WERI-Rb-1 (cell line): ENCODE measurements around the gene SPAG6.

ENCODE experiments used
- DNase-seq: peaks from one replicate; pipeline ENCODE4 v3.0.0-alpha.2; 2020
- H3K27ac ChIP-seq: fragments of 250-450 bp; sonication (Bioruptor Pico); 2 replicates; pipeline ENCODE4 v1.5.1; 2020; ENCODE audit warnings: mild to moderate bottlenecking, moderate library complexity
- H3K27me3 ChIP-seq: fragments of 250-450 bp; sonication (Bioruptor Pico); 2 replicates; pipeline ENCODE4 v1.5.1; 2021; ENCODE audit warnings: mild to moderate bottlenecking, low read depth, moderate library complexity; ENCODE audit not compliant: insufficient read depth, severe bottlenecking
- H3K36me3 ChIP-seq: fragments of 250-450 bp; sonication (Bioruptor Pico); 2 replicates; pipeline ENCODE4 v1.5.1; 2020; ENCODE audit warnings: mild to moderate bottlenecking, moderate library complexity
- H3K4me3 ChIP-seq: 2 replicates; pipeline ENCODE4 v1.5.1; 2011; ENCODE audit warnings: low read depth, mild to moderate bottlenecking, control low read depth, low read length
- H3K9me3 ChIP-seq: fragments of 250-450 bp; sonication (Bioruptor Pico); 2 replicates; pipeline ENCODE4 v1.5.1; 2021; ENCODE audit warnings: mild to moderate bottlenecking, moderate library complexity; ENCODE audit not compliant: severe bottlenecking
- CTCF ChIP-seq: IDR thresholded peaks from 2 replicates; pipeline ENCODE4 v1.5.1; 2011; ENCODE audit warnings: low read depth, mild to moderate bottlenecking, control low read depth, inconsistent platforms, low read length

The SPAG6 gene

GRCh38 chr10:22460531-22461403, 115.5 kb downstream of the SPAG6 start:
- Histone ChIP-seq H3K27me3 (no peaks in the 10 kb centered on the region), H3K9me3 (no peaks in the 10 kb centered on the region), H3K36me3 (no peaks in the 10 kb centered on the region), H3K27ac (no peak overlapping the region), H3K4me3 (no peak overlapping the region)
- DNase-seq, result no peak
- no peak for TF ChIP-seq CTCF

GRCh38 chr10:22461891-22462290, 116.6 kb downstream of the SPAG6 start:
- H3K9me3 ChIP-seq, result no peaks in the 10 kb centered on the region
- TF ChIP-seq CTCF, result no peak

GRCh38 chr10:22463255-22463654, 118.0 kb downstream of the SPAG6 start:
- Histone ChIP-seq H3K27ac (no peak overlapping the region), H3K36me3 (no peaks in the 10 kb centered on the region), H3K27me3 (no peaks in the 10 kb centered on the region), H3K4me3 (no peak overlapping the region), H3K9me3 (no peaks in the 10 kb centered on the region)
- TF ChIP-seq CTCF, result no peak
- no peak for DNase-seq

More at GRCh38 chr10:22461891-22462290, 116.6 kb downstream of the SPAG6 start:
- H3K27ac ChIP-seq, result no peak overlapping the region
- H3K27me3 ChIP-seq, result no peaks in the 10 kb centered on the region
- DNase-seq, result no peak
- H3K36me3 ChIP-seq, result no peaks in the 10 kb centered on the region
- H3K4me3 ChIP-seq, result no peak overlapping the region

GRCh38 chr10:22464966-22465629, 119.8 kb downstream of the SPAG6 start:
- no peak overlapping the region for H3K27ac ChIP-seq
- no peak for DNase-seq
- TF ChIP-seq CTCF, result no peak

GRCh38 chr10:22466763-22467334, 121.6 kb downstream of the SPAG6 start:
- TF ChIP-seq CTCF, result no peak
- DNase-seq, result no peak
- Histone ChIP-seq H3K27ac (no peak overlapping the region), H3K27me3 (no peaks in the 10 kb centered on the region), H3K9me3 (no peaks in the 10 kb centered on the region), H3K4me3 (no peak overlapping the region), H3K36me3 (no peaks in the 10 kb centered on the region)

More at GRCh38 chr10:22464966-22465629, 119.8 kb downstream of the SPAG6 start:
- Histone ChIP-seq H3K36me3 (no peaks in the 10 kb centered on the region), H3K9me3 (no peaks in the 10 kb centered on the region), H3K27me3 (no peaks in the 10 kb centered on the region), H3K4me3 (no peak overlapping the region)
